ENCODE results near the gene PRPF6. TPM values are rescaled to one million over a fixed set of nuclear protein-coding genes. Genes with fewer than 3 reads are reported as not detected.

PRPF6 gene
- total RNA-seq, 4 donors from 2014 or later, result 34.7 to 43.8 (median 40.2) TPM

GRCh38 chr20:64045346-64046011 is 64.5 kb downstream of the PRPF6 start:
- ATAC-seq (ENCODE audit: low FRiP score), result no peak
- TF ChIP-seq CTCF (IDR thresholded peaks at IDR 0.05), result no peak
- DNase-seq (ENCODE audit: low spot score), result no peak

GRCh38 chr20:64047046-64047389 is 66.1 kb downstream of the PRPF6 start:
- no peak for DNase-seq (ENCODE audit: low spot score)
- no peak for TF ChIP-seq CTCF (IDR thresholded peaks at IDR 0.05)
- no peak for ATAC-seq (ENCODE audit: low FRiP score)

- no peak for TF ChIP-seq CTCF (IDR thresholded peaks at IDR 0.05)
- ATAC-seq (ENCODE audit: low FRiP score), result no peak
- DNase-seq (ENCODE audit: low spot score), result no peak
Observed at GRCh38 chr20:64047968-64048401, 67.1 kb downstream of the PRPF6 start.

- no peak for TF ChIP-seq CTCF (IDR thresholded peaks at IDR 0.05)
- no peak for DNase-seq (ENCODE audit: low spot score)
Observed at GRCh38 chr20:64048402-64049044, 67.6 kb downstream of the PRPF6 start.

GRCh38 chr20:64049060-64049877 is 68.3 kb downstream of the PRPF6 start, which contains the start of gene SOX18:
SOX18 (minus strand) TSS chr20:64049639; CDS start chr20:64049516, 123 bp downstream.
- DNase-seq (ENCODE audit: low spot score) (no peak), ATAC-seq (ENCODE audit: low FRiP score) (no peak)
- no peak for TF ChIP-seq CTCF (IDR thresholded peaks at IDR 0.05)

More at GRCh38 chr20:64048402-64049044, 67.6 kb downstream of the PRPF6 start:
- ATAC-seq (ENCODE audit: low FRiP score), result no peak

- ATAC-seq (ENCODE audit: low FRiP score) (no peak), DNase-seq (ENCODE audit: low spot score) (no peak)
- no peak for TF ChIP-seq CTCF (IDR thresholded peaks at IDR 0.05)
Observed at GRCh38 chr20:64049878-64050260, 68.9 kb downstream of the PRPF6 start.
